GM12878 (cell line): Measurements from ENCODE around the gene THAP5. TPM values are rescaled to one million over a fixed set of nuclear protein-coding genes. Genes with fewer than 3 reads are reported as not detected.

ENCODE experiments used
- ATAC-seq: fragments of 200-7000 bp; cut with Tn5 transposase; 3 replicates; pipeline ENCODE4 v1.9.1; 2020; ENCODE audit warnings: mild to moderate bottlenecking, moderate library complexity
- BruUV-seq: library from RNA; stranded (reverse); fragments of 400-500 nt; replicated peaks from 2 replicates; lab custom pipeline; 2021; lab: Mats Ljungman, UMichigan
- CTCF ChIA-PET: fragments of 300-600 bp; sonication (Branson Sonifier 250); formaldehyde crosslinking; extraction: SDS; loops from one replicate; lab custom pipeline; 2021; ENCODE audit warnings: inconsistent platforms; lab: Yijun Ruan, JAX
- POLR2A ChIA-PET: fragments of 350-600 bp; formaldehyde crosslinking; extraction: SDS; loops from one replicate; lab custom pipeline; 2021; ENCODE audit warnings: inconsistent platforms; lab: Charles Lee
- RAD21 ChIA-PET: fragments of 300-600 bp; sonication (Branson Sonifier 250); formaldehyde crosslinking; loops from one replicate; lab custom pipeline; 2023; ENCODE audit warnings: antibody characterized with exemption; ENCODE audit not compliant: unreplicated experiment; lab: Charles Lee
- SMC1A ChIA-PET: fragments of 300-600 bp; sonication (Branson Sonifier 250); formaldehyde crosslinking; loops from one replicate; lab custom pipeline; 2023; ENCODE audit not compliant: unreplicated experiment, uncharacterized antibody; lab: Charles Lee
- DNase-seq: peaks from one replicate; pipeline ENCODE4 v3.0.0-alpha.2; 2011; ENCODE audit warnings: low read depth, low spot score
- FAIRE-seq: peaks from 3 replicates; lab custom pipeline; 2011; peaks lifted over from hg19 to GRCh38; lab: Jason Lieb, UNC
- H2AFZ ChIP-seq: 2 replicates; pipeline ENCODE4 v1.6.0; 2011; ENCODE audit warnings: low read depth, low read length, control low read depth; ENCODE audit not compliant: control insufficient read depth
- H3K27ac ChIP-seq: 2 replicates; pipeline ENCODE4 v1.5.1; 2011; ENCODE audit warnings: control low read depth; ENCODE audit not compliant: control insufficient read depth, insufficient read depth
- H3K27me3 ChIP-seq, 2 experiments: replicated peaks in 1 of 2; 2 replicates each; pipeline versions ENCODE4 v1.6.0 to v1.6.1; 2011; ENCODE audit warnings: low read length in 1 of 2; ENCODE audit not compliant: control insufficient read depth in 2 of 2, insufficient read depth in 2 of 2
- H3K36me3 ChIP-seq, 2 experiments: 2 replicates each; pipeline ENCODE4 v1.5.1; 2011; ENCODE audit warnings: low read length in 1 of 2; ENCODE audit not compliant: control insufficient read depth in 2 of 2, insufficient read depth in 2 of 2
- H3K4me1 ChIP-seq: 2 replicates; pipeline ENCODE4 v1.6.1; 2011; ENCODE audit warnings: mild to moderate bottlenecking, low read length, moderate library complexity, mixed read lengths; ENCODE audit not compliant: control insufficient read depth, insufficient read depth
- H3K4me2 ChIP-seq: 2 replicates; pipeline ENCODE4 v1.6.0; 2011; ENCODE audit warnings: control low read depth; ENCODE audit not compliant: control insufficient read depth, insufficient read depth
- H3K4me3 ChIP-seq: fragments of 200-600 bp; sonication (generic); 2 replicates; pipeline ENCODE4 v1.5.1; 2016
- H3K79me2 ChIP-seq: 2 replicates; pipeline ENCODE4 v1.6.0; 2011; ENCODE audit warnings: low read length; ENCODE audit not compliant: control insufficient read depth, insufficient read depth
- H3K9ac ChIP-seq: 2 replicates; pipeline ENCODE4 v1.8.0; 2011; ENCODE audit warnings: low read length, control low read depth, mixed read lengths; ENCODE audit not compliant: control insufficient read depth, insufficient read depth
- H3K9me3 ChIP-seq: replicated peaks from 3 replicates; pipeline ENCODE4 v1.5.1; 2011; ENCODE audit warnings: mild to moderate bottlenecking, low read length; ENCODE audit not compliant: control insufficient read depth, insufficient read depth
- H4K20me1 ChIP-seq: 2 replicates; pipeline ENCODE4 v1.6.0; 2011; ENCODE audit not compliant: control insufficient read depth, insufficient read depth
- BCL11A ChIP-seq: IDR thresholded peaks from 2 replicates; pipeline ENCODE4 v1.6.1; 2011; ENCODE audit warnings: low read depth, low read length
- BRCA1 ChIP-seq: IDR thresholded peaks from 2 replicates; pipeline ENCODE4 v1.6.1; 2011; ENCODE audit warnings: low read depth, low read length, improper control_type of control experiment
- CEBPZ ChIP-seq: fragments of 150-350 bp; IDR thresholded peaks from 2 replicates; pipeline ENCODE4 v1.6.1; 2016; ENCODE audit warnings: low read depth, low read length
- CREM ChIP-seq: IDR thresholded peaks from 2 replicates; pipeline ENCODE4 v1.6.1; 2014; ENCODE audit warnings: antibody characterized with exemption, low read depth
- DPF2 ChIP-seq: fragments of 450-650 bp; IDR thresholded peaks from 2 replicates; pipeline ENCODE4 v1.6.1; 2017; ENCODE audit warnings: mild to moderate bottlenecking
- EZH2 ChIP-seq: IDR thresholded peaks from 2 replicates; pipeline ENCODE4 v1.6.1; 2012; ENCODE audit warnings: low read depth, mild to moderate bottlenecking, control low read depth, inconsistent platforms, low read length, borderline replicate concordance; ENCODE audit not compliant: control insufficient read depth
- HCFC1 ChIP-seq: fragments of 150-350 bp; IDR thresholded peaks from 2 replicates; pipeline ENCODE4 v1.6.1; 2014; ENCODE audit warnings: low read length
- HDAC6 ChIP-seq: fragments of 200-600 bp; sonication (generic); IDR thresholded peaks from one replicate; pipeline ENCODE4 v1.8.0; 2017; ENCODE audit warnings: antibody characterized with exemption; ENCODE audit not compliant: unreplicated experiment
- IKZF2 ChIP-seq, 2 experiments: fragments of 450-650 bp; IDR thresholded peaks; 2 replicates each; pipeline ENCODE4 v1.6.1; 2017; ENCODE audit warnings: mild to moderate bottlenecking in 2 of 2, moderate library complexity in 2 of 2
- KDM1A ChIP-seq: fragments of 200-600 bp; sonication (generic); IDR thresholded peaks from 2 replicates; pipeline ENCODE4 v1.6.1; 2016; ENCODE audit warnings: borderline replicate concordance
- MAX ChIP-seq: IDR thresholded peaks from 2 replicates; pipeline ENCODE4 v1.6.1; 2012; ENCODE audit warnings: low read depth, low read length, improper control_type of control experiment
- NR2F1 ChIP-seq: fragments of 450-650 bp; conservative IDR thresholded peaks from 2 replicates; pipeline ENCODE4 v1.6.1; 2017; ENCODE audit warnings: mild to moderate bottlenecking
- PML ChIP-seq: IDR thresholded peaks from 2 replicates; pipeline ENCODE4 v1.6.1; 2012; ENCODE audit warnings: low read length, inconsistent platforms
- REST ChIP-seq: IDR thresholded peaks from 2 replicates; pipeline ENCODE4 v1.6.1; 2012; ENCODE audit warnings: mild to moderate bottlenecking, low read depth, low read length
- STAT1 ChIP-seq: fragments of 450-650 bp; conservative IDR thresholded peaks from 2 replicates; pipeline ENCODE4 v1.6.1; 2014; ENCODE audit warnings: antibody characterized with exemption, mild to moderate bottlenecking
- STAT3 ChIP-seq: IDR thresholded peaks from 2 replicates; pipeline ENCODE4 v1.6.1; 2011; ENCODE audit warnings: low read depth, low read length, improper control_type of control experiment
- WGBS: methylation state at CpG from one replicate; pipeline ENCODE4 v1.1.6; 2016; ENCODE audit warnings: low lambda C conversion rate; ENCODE audit not compliant: insufficient replicate concordance, insufficient coverage; ENCODE audit errors: missing lambda C conversion rate; 5-methylcytosine and 5-hydroxymethylcytosine counted together
- in situ Hi-C: fragments of 300-500 bp; cut with MboI; formaldehyde crosslinking; loops from 9 replicates; pipeline ENCODE4 v1.14.3; 2018; ENCODE audit warnings: mixed read lengths
- intact Hi-C: fragments of 100-400 bp; cut with micrococcal nuclease; formaldehyde crosslinking; loops from one replicate; pipeline ENCODE4 v1.14.2; 2022; ENCODE audit not compliant: unreplicated experiment
- polyA plus RNA-seq, 11 experiments: library from polyadenylated mRNA; depleted of rRNA in 4 of 11; unstranded in 6 of 11; stranded (reverse) in 5 of 11; fragments of >200 nt; fragmentation: Nextera tagmentation in 4 of 11; fragmentation: Illumina TruSeq in 1 of 11; extraction: Ambion mirVana in 4 of 11; extraction: Trizol in 1 of 11; gene quantifications; 1 replicate in 1 of 11; 2 replicates in 10 of 11; pipeline versions ENCODE4 v1.2.1 to v1.2.3, GENCODE V29; 2011 to 2016; ENCODE audit warnings: inconsistent platforms in 2 of 11, missing spikeins in 2 of 11, low read depth in 1 of 11
- total RNA-seq, 4 experiments: library from RNA; depleted of rRNA in 3 of 4; stranded (reverse); fragments of >200 nt in 3 of 4; fragmentation: Illumina TruSeq in 1 of 4; extraction: Trizol in 1 of 4; gene quantifications; 2 replicates each; pipeline versions ENCODE4 v1.2.1 to v1.2.3, GENCODE V29; 2013 to 2021

THAP5 gene
- total and polyA plus RNA-seq, 10 of the 15 experiments (the other 5 are each of a cell fraction or from before 2014, with no cell fraction given), result 13.0 to 47.7 (median 24.2) TPM

- SMC1A ChIA-PET, result interaction anchor here (0.7 to 3.2 kb wide), 16 partner anchors 9 to 48 kb away, joined by 3 to 18 read pairs (median 5); partner anchors contain the start of genes DNAJB9 and THAP5
- Histone ChIP-seq H3K9ac (peak within 1 kb of the TSS; percentile 90), H3K79me2 (peaks cover 19% of the 10 kb centered on the region), H3K4me1 (peaks cover 7% of the 10 kb centered on the region), H3K9me3 (no peaks in the 10 kb centered on the region), H3K27me3 (no peaks in the 10 kb centered on the region), H4K20me1 (no peaks in the 10 kb centered on the region), H2AFZ (peak within 1 kb of the TSS; percentile 96), H3K36me3 (no peaks in the 10 kb centered on the region), H3K4me3 (peak within 1 kb of the TSS; percentile 85), H3K27ac (peak within 1 kb of the TSS; percentile 93), H3K4me2 (peak within 1 kb of the TSS; percentile 86)
- RAD21 ChIA-PET, result interaction anchor here (0.6 to 3.3 kb wide), 9 partner anchors 13 to 44 kb away, joined by 3 to 30 read pairs (median 8); partner anchors contain the start of genes DNAJB9 and THAP5
- no TSS peak for BruUV-seq
- FAIRE-seq (peak; percentile 99), ATAC-seq (peak; percentile 96), DNase-seq (peak; percentile 98)
- intact Hi-C loops (loop anchor here (1.0 kb wide), 1 partner anchor 43 kb away; the partner anchor contains the start of genes DNAJB9 and THAP5), in situ Hi-C loops (loop anchor here (5.0 kb wide), 1 partner anchor 41 kb away; the partner anchor contains the start of genes DNAJB9 and THAP5)
- CTCF ChIA-PET, result interaction anchor here (1.1 to 4.4 kb wide), 10 partner anchors 8 to 380 kb away, joined by 3 to 27 read pairs (median 4); partner anchors contain the start of genes DNAJB9 and THAP5
- WGBS, result under 1% methylated on average over 61 of the region's 64 CpGs
- POLR2A ChIA-PET, result interaction anchor here (0.5 to 3.4 kb wide), 13 partner anchors 9 to 63 kb away, joined by 3 to 45 read pairs (median 4); partner anchors contain the start of genes DNAJB9 and THAP5
- TF ChIP-seq STAT3 (no peak), CREM (peak; percentile 92), KDM1A (no peak), MAX (peak; percentile 74; the same call in 1 of the 2 replicates), BCL11A (no peak), EZH2 (no peak), CEBPZ (no peak), DPF2 (peak; percentile 72; the same call in 1 of the 2 replicates), REST (no peak), PML (peak; percentile 96), HCFC1 (peak; percentile 31), BRCA1 (no peak), HDAC6 (no peak), STAT1 (0 out of 2 replicates have a peak, but pooled peaks have one; percentile 73), IKZF2 (IDR thresholded peaks at IDR 0.05) (no peak), NR2F1 (no peak)
Measured at GRCh38 chr7:108525985-108526767, 43.3 kb downstream of the THAP5 start, which contains the start of gene PNPLA8. PNPLA8 (minus strand) TSS chr7:108526135; CDS start chr7:108515491, 10,644 bp downstream.
